Mammary epithelial cell (primary cell): ENCODE results near the gene CDK5RAP3.

Source experiments
- EZH2 ChIP-seq: IDR thresholded peaks from 2 replicates; pipeline ENCODE4 v1.6.1; 2012; ENCODE audit warnings: low read length, inconsistent platforms, borderline replicate concordance
- TF ChIP-seq, protein P1 (sequence below), 2 donors: IDR thresholded peaks in 1 of 2; conservative IDR thresholded peaks in 1 of 2; 2 replicates each; pipeline ENCODE4 v1.5.1; 2011 to 2012; ENCODE audit warnings: inconsistent platforms in 2 of 2, low read length in 2 of 2, mild to moderate bottlenecking in 2 of 2, control low read depth in 1 of 2, low read depth in 1 of 2; ENCODE audit not compliant: insufficient read depth in 1 of 2; ENCODE audit errors: extremely low read depth in 1 of 2

- TF ChIP-seq, protein P1, sequence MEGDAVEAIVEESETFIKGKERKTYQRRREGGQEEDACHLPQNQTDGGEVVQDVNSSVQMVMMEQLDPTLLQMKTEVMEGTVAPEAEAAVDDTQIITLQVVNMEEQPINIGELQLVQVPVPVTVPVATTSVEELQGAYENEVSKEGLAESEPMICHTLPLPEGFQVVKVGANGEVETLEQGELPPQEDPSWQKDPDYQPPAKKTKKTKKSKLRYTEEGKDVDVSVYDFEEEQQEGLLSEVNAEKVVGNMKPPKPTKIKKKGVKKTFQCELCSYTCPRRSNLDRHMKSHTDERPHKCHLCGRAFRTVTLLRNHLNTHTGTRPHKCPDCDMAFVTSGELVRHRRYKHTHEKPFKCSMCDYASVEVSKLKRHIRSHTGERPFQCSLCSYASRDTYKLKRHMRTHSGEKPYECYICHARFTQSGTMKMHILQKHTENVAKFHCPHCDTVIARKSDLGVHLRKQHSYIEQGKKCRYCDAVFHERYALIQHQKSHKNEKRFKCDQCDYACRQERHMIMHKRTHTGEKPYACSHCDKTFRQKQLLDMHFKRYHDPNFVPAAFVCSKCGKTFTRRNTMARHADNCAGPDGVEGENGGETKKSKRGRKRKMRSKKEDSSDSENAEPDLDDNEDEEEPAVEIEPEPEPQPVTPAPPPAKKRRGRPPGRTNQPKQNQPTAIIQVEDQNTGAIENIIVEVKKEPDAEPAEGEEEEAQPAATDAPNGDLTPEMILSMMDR (conservative IDR thresholded peaks at IDR 0.05 in 1 of 2, IDR thresholded peaks at IDR 0.05 in 1 of 2; ENCODE audit: extremely low read depth in 1 of 2, insufficient read depth in 1 of 2, low read depth in 1 of 2, low read length in 2 of 2) = no peak
- TF ChIP-seq EZH2 = no peak
These were observed 56.5 kb downstream of the CDK5RAP3 start for GRCh38 chr17:48027322-48027981.
